Breast epithelium (tissue), 3 donors: Measurements from ENCODE around the gene IL12RB1.

Experiments used
- CTCF ChIP-seq, 3 donors: fragments of 450-650 bp; IDR thresholded peaks; one replicate each; pipeline ENCODE4 v1.5.1; 2016 to 2017; ENCODE audit warnings: antibody characterized with exemption in 3 of 3, mild to moderate bottlenecking in 3 of 3, moderate library complexity in 3 of 3
- POLR2A ChIP-seq: fragments of 450-650 bp; IDR thresholded peaks from one replicate; pipeline ENCODE4 v1.6.1; 2016; ENCODE audit warnings: antibody characterized with exemption, mild to moderate bottlenecking, moderate library complexity
- POLR2AphosphoS5 ChIP-seq, 3 donors: sonication (generic); formaldehyde crosslinking; IDR thresholded peaks; one replicate each; pipeline ENCODE4 v1.6.1; 2017; ENCODE audit warnings: antibody characterized with exemption in 3 of 3

- peak in 1 of 3 donors; percentile 10 for TF ChIP-seq CTCF (IDR thresholded peaks at IDR 0.05)
- no peak for TF ChIP-seq POLR2AphosphoS5 (IDR thresholded peaks at IDR 0.05)
- no peak for TF ChIP-seq POLR2A
Measured at GRCh38 chr19:18099623-18099995, 12.9 kb upstream of the IL12RB1 start.
